ENCODE results near the gene PEMT.

- TF ChIP-seq CTCF (IDR thresholded peaks at IDR 0.05; ENCODE audit: insufficient read depth, low read length, poor library complexity, severe bottlenecking) (no peak), EZH2phosphoT487 (conservative IDR thresholded peaks at IDR 0.05; ENCODE audit: low read length) (no peak)
Observed at GRCh38 chr17:17542906-17543635, 48.4 kb downstream of the PEMT start.

Data from SU-DHL-6 (cell line).